Type B pancreatic cell (in vitro differentiated cells): ENCODE measurements around the gene GRB10. TPM values are rescaled to one million over a fixed set of nuclear protein-coding genes. Genes with fewer than 3 reads are reported as not detected.

ENCODE experiments used
- DNase-seq: peaks from one replicate; pipeline ENCODE4 v3.0.0; 2021; ENCODE audit warnings: mixed read lengths; ENCODE audit not compliant: unreplicated experiment; ENCODE audit errors: extremely low spot score
- H3K27ac Mint-ChIP-seq: 2 replicates; pipeline ENCODE4 v1.8.0; 2021; ENCODE audit warnings: mild to moderate bottlenecking, mixed read lengths
- H3K27me3 Mint-ChIP-seq: 2 replicates; pipeline ENCODE4 v1.8.0; 2021; ENCODE audit warnings: mixed read lengths
- H3K36me3 Mint-ChIP-seq: 2 replicates; pipeline ENCODE4 v1.8.0; 2021; ENCODE audit warnings: mixed read lengths
- H3K4me1 Mint-ChIP-seq: one replicate; pipeline ENCODE4 v1.8.0; 2021; ENCODE audit warnings: mixed read lengths; ENCODE audit not compliant: unreplicated experiment
- H3K4me3 Mint-ChIP-seq: 2 replicates; pipeline ENCODE4 v1.8.0; 2021; ENCODE audit warnings: mild to moderate bottlenecking, mixed read lengths
- H3K9me3 Mint-ChIP-seq: 2 replicates; pipeline ENCODE4 v1.8.0; 2021; ENCODE audit warnings: mixed read lengths
- total RNA-seq: library from RNA; stranded (reverse); gene quantifications from 2 replicates; pipeline ENCODE4 v1.2.1, GENCODE V29; 2021; ENCODE audit warnings: low replicate concordance
- TF ChIP-seq, protein P1 (sequence below): fragments of 200-600 bp; sonication (generic); conservative IDR thresholded peaks from 2 replicates; pipeline ENCODE4 v1.5.0; 2021; ENCODE audit warnings: antibody characterized with exemption, mild to moderate bottlenecking

GRB10 gene
- total RNA-seq, 1 donor from 2014 or later = 42.3 TPM

DNA sequence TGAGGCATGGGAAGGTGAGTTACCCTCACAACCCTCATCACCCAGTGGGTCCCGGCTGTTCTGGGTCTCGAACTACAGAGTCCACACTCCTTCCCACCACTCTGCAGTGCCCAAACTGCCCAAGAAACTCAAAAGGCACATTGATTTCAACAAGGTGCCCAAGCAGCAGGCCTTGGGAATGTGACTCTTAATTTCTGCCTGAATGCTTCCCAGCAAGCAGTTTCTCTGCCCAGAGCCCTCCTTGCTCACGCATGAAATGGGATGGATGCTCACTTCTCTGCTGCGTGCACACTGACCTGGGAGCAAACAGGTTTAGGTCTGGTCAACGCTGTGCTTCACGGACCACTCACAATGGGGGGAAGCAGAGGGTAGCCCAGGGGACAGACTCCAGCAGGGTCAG is 77.9 kb downstream of the GRB10 start:
- peaks cover 10% of the 10 kb centered on the region for H3K36me3 Mint-ChIP-seq
- no peak for DNase-seq
- no peak overlapping the region for H3K27ac Mint-ChIP-seq
- H3K9me3 Mint-ChIP-seq = no peaks in the 10 kb centered on the region
- no peak overlapping the region for H3K4me3 Mint-ChIP-seq
- TF ChIP-seq, protein P1, sequence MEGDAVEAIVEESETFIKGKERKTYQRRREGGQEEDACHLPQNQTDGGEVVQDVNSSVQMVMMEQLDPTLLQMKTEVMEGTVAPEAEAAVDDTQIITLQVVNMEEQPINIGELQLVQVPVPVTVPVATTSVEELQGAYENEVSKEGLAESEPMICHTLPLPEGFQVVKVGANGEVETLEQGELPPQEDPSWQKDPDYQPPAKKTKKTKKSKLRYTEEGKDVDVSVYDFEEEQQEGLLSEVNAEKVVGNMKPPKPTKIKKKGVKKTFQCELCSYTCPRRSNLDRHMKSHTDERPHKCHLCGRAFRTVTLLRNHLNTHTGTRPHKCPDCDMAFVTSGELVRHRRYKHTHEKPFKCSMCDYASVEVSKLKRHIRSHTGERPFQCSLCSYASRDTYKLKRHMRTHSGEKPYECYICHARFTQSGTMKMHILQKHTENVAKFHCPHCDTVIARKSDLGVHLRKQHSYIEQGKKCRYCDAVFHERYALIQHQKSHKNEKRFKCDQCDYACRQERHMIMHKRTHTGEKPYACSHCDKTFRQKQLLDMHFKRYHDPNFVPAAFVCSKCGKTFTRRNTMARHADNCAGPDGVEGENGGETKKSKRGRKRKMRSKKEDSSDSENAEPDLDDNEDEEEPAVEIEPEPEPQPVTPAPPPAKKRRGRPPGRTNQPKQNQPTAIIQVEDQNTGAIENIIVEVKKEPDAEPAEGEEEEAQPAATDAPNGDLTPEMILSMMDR = no peak
- H3K4me1 Mint-ChIP-seq = peaks cover 5% of the 10 kb centered on the region
- H3K27me3 Mint-ChIP-seq = no peaks in the 10 kb centered on the region

DNA sequence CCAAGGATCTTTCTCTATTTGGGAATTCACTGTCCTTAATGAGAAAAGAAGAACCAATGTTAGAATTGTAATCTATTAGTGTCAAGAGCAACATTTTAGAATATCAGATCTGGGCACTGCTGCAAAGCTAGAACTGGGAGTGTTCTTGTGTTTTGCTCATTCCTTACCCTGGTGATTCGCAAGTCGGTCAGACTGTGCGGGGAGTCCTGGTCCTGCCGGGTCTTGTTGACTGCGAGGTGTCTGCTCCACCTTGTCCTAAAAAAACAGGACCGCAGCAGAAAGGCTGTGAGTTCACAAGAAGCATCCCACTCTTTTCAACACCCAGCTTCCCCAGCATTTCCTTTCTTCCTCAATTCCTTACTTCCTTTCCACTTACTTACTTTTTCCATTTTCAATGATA is 79.0 kb downstream of the GRB10 start:
- no peaks in the 10 kb centered on the region for H3K9me3 Mint-ChIP-seq
- H3K4me1 Mint-ChIP-seq = peaks cover 5% of the 10 kb centered on the region
- TF ChIP-seq, protein P1 = no peak
- DNase-seq = no peak
- H3K4me3 Mint-ChIP-seq = no peak overlapping the region
- H3K36me3 Mint-ChIP-seq = peaks cover 10% of the 10 kb centered on the region
- H3K27me3 Mint-ChIP-seq = no peaks in the 10 kb centered on the region
- no peak overlapping the region for H3K27ac Mint-ChIP-seq

DNA sequence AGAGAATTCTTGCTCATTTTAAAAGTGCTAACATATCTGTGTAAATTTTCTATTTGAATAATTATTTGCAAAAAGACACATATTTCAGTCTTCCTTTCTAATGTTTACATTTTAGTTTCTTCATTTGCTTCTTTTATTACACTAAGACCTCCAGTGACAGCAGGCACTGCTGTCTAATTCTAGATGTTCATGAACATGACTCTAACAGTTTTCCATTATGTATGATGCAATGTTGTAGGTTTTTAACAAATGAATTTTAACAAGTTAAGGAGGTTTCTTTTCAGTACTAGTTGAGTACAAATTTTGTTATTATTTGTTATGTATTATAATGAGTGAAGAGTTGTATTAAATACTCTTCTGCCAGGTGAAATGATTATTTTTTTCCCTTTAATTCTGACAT is 83.6 kb downstream of the GRB10 start:
- no peak for DNase-seq
- TF ChIP-seq, protein P1 = no peak
- H3K4me3 Mint-ChIP-seq = no peak overlapping the region
- H3K9me3 Mint-ChIP-seq = no peaks in the 10 kb centered on the region
- peaks cover 8% of the 10 kb centered on the region for H3K4me1 Mint-ChIP-seq
- H3K27ac Mint-ChIP-seq = no peak overlapping the region
- peaks cover 10% of the 10 kb centered on the region for H3K36me3 Mint-ChIP-seq
- no peaks in the 10 kb centered on the region for H3K27me3 Mint-ChIP-seq

DNA sequence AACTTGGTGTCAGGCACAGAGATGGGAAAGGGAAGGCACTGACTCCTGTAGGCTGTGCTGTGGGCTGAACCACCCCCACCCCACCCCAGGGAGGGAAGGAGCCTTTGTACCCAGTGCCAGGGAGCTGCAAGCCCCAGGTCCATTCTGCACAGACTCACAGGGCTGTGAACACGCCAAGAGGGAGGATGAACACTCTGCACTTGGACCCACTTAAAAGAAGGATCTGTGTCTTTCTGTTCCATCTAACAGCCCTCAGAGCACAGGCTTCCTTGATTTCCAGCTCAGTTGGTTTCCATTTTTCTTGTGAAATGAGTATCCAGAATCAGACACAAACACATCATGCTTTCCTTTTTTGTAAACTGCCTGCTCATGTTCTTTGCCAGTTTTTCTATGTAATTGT is 84.9 kb downstream of the GRB10 start:
- DNase-seq = no peak
- Mint-ChIP-seq H3K36me3 (peaks cover 10% of the 10 kb centered on the region), H3K27me3 (no peaks in the 10 kb centered on the region), H3K27ac (no peak overlapping the region), H3K4me1 (peaks cover 16% of the 10 kb centered on the region), H3K9me3 (no peaks in the 10 kb centered on the region), H3K4me3 (no peak overlapping the region)
- TF ChIP-seq, protein P1 = no peak

DNA sequence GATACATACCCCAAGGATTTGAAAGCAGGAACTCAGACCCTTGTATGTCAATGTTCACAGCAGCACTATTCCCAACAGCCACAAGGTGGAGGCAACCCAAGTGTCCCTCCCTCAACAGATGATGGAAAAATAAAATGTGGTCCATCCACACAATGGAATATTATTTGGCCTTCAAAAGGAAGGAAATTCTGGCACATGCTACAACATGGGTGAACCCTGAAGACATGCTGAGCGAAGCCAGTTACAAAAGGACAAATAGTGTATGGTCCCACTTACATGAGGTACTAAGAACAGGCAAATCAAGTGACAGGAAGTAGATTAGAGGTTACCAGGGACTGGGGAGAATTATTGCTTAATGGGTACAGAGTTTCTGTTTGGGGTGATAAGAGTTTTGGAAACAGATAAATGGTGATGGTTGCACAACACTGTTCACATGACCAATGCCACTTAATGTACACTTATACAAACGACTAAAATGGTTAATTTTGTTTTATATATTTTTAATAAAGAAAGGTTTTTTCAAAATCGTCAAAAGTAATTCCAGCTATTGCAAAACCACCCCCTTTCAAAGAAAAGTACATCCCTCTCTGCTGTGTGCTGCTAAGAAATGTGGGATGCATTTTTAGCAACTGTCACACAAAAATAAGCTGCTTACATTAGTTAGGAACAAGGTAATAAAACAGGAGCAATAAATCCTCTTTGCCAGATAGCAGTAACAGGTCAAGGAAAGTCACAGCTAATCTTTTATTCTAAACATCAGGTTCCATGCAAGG is 85.7 kb downstream of the GRB10 start:
- Mint-ChIP-seq H3K36me3 (peaks cover 10% of the 10 kb centered on the region), H3K4me1 (peaks cover 20% of the 10 kb centered on the region), H3K27ac (no peak overlapping the region), H3K27me3 (no peaks in the 10 kb centered on the region), H3K9me3 (no peaks in the 10 kb centered on the region), H3K4me3 (no peak overlapping the region)
- DNase-seq = no peak
- TF ChIP-seq, protein P1 = peak; percentile 68
